ENCODE measurements around the gene PNPLA6. TPM values are rescaled to one million over a fixed set of nuclear protein-coding genes. Genes with fewer than 3 reads are reported as not detected.

The PNPLA6 gene
- total and polyA plus RNA-seq, 2 experiments from 2014 or later = 66.6 to 135 TPM

DNA sequence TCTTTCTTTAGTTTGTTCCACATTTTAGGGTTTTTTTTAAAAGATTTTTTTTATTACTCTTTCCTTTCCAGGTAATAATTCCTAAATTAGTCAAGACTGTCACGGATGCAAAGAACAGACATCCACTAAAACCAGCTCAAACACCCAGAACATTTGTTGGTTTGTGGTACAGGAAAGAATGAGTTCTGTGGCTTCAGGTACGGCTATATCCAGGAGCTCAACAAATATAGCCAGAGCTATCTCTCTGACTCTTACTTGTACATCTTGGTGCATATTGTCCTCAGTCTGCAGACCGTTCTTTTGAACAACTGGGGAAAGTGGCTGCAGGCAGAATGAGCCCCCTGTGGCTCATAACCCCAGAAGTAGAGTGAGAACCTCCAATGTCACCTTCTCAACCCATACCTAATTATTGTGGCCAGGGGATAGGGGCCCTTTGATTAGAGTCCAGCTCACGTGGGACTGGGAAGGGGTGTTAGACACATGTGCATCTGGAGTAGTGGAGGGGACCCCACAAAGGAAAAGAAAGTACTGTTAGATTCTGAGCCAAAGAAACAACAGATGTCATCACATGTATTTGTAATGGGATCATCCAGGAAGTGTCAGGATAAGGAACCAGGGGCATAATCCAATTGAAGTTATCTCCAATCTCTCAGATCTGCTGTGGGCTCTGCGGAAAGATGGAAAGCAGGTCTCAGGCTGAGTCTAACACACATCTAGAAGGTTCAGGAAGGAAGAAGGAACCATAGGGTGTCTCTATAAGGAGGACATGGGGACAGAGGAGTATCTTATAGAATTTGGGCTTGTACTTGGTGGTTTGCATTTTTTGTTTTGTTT, 21.5 kb upstream of the PNPLA6 start:
- no peak overlapping the region for H3K27ac Mint-ChIP-seq
- H3K4me3 Mint-ChIP-seq = no peak overlapping the region; the same call in 2 of the 3 replicates

More for the DNA sequence above, 21.5 kb upstream of the PNPLA6 start:
- no peaks in the 10 kb centered on the region for H3K27me3 ChIP-seq (ENCODE audit: insufficient read depth)
- H3K4me1 ChIP-seq (ENCODE audit: insufficient read depth) = peaks cover 13% of the 10 kb centered on the region
- H3K27me3 Mint-ChIP-seq (ENCODE audit: insufficient read depth, low read depth, poor library complexity) = peaks cover 11% of the 10 kb centered on the region
- no peak overlapping the region for H3K4me2 ChIP-seq
- DNase-seq (ENCODE audit: low spot score) (no peak), ATAC-seq (no peak)
- H3K36me3 Mint-ChIP-seq (ENCODE audit: low read depth) = peaks cover 5% of the 10 kb centered on the region; the same call in 2 of the 3 replicates
- no peaks in the 10 kb centered on the region for H4K20me1 ChIP-seq (replicated peaks; ENCODE audit: insufficient read depth)
- no peak overlapping the region for H2AFZ ChIP-seq
- H3F3A ChIP-seq (replicated peaks; ENCODE audit: low read depth) = no peaks in the 10 kb centered on the region
- peaks cover 3% of the 10 kb centered on the region; the same call in 1 of the 2 replicates for H3K9me2 ChIP-seq (ENCODE audit: insufficient read depth)
- H3K9me3 Mint-ChIP-seq = peaks cover 3% of the 10 kb centered on the region; the same call in 2 of the 3 replicates
- no peaks in the 10 kb centered on the region; the same call in 1 of the 2 replicates for H3K79me2 ChIP-seq (replicated peaks; ENCODE audit: insufficient read depth)
- H3K4me3 ChIP-seq = no peak overlapping the region
- H3K36me3 ChIP-seq (ENCODE audit: insufficient read depth) = no peaks in the 10 kb centered on the region
- TF ChIP-seq STAT1 (IDR thresholded peaks at IDR 0.05; ENCODE audit: unreplicated experiment) (no peak), ZNF114 (CRISPR knock-in tag; IDR thresholded peaks at IDR 0.05) (no peak), EZH2 (IDR thresholded peaks at IDR 0.05; ENCODE audit: low read depth, unreplicated experiment) (no peak), CREB1 (CRISPR knock-in tag; IDR thresholded peaks at IDR 0.05; ENCODE audit: low read depth) (no peak), EZH2phosphoT487 (IDR thresholded peaks at IDR 0.05; ENCODE audit: unreplicated experiment) (no peak), JUNB (IDR thresholded peaks at IDR 0.05; ENCODE audit: unreplicated experiment) (no peak), CTCF (conservative IDR thresholded peaks at IDR 0.05; ENCODE audit: low read depth in 2 of 2) (no peak)
- TF ChIP-seq, protein P1, sequence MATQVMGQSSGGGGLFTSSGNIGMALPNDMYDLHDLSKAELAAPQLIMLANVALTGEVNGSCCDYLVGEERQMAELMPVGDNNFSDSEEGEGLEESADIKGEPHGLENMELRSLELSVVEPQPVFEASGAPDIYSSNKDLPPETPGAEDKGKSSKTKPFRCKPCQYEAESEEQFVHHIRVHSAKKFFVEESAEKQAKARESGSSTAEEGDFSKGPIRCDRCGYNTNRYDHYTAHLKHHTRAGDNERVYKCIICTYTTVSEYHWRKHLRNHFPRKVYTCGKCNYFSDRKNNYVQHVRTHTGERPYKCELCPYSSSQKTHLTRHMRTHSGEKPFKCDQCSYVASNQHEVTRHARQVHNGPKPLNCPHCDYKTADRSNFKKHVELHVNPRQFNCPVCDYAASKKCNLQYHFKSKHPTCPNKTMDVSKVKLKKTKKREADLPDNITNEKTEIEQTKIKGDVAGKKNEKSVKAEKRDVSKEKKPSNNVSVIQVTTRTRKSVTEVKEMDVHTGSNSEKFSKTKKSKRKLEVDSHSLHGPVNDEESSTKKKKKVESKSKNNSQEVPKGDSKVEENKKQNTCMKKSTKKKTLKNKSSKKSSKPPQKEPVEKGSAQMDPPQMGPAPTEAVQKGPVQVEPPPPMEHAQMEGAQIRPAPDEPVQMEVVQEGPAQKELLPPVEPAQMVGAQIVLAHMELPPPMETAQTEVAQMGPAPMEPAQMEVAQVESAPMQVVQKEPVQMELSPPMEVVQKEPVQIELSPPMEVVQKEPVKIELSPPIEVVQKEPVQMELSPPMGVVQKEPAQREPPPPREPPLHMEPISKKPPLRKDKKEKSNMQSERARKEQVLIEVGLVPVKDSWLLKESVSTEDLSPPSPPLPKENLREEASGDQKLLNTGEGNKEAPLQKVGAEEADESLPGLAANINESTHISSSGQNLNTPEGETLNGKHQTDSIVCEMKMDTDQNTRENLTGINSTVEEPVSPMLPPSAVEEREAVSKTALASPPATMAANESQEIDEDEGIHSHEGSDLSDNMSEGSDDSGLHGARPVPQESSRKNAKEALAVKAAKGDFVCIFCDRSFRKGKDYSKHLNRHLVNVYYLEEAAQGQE (IDR thresholded peaks at IDR 0.05; ENCODE audit: unreplicated experiment) = no peak
- peaks cover 13% of the 10 kb centered on the region for H3K4me1 Mint-ChIP-seq
- H3K27ac ChIP-seq (ENCODE audit: low read depth) = no peak overlapping the region
